ENCODE measurements around the gene CNOT6. TPM values are rescaled to one million over a fixed set of nuclear protein-coding genes. Genes with fewer than 3 reads are reported as not detected.

Gene CNOT6
- polyA plus RNA-seq, 2 donors, result 6.8 TPM

DNA sequence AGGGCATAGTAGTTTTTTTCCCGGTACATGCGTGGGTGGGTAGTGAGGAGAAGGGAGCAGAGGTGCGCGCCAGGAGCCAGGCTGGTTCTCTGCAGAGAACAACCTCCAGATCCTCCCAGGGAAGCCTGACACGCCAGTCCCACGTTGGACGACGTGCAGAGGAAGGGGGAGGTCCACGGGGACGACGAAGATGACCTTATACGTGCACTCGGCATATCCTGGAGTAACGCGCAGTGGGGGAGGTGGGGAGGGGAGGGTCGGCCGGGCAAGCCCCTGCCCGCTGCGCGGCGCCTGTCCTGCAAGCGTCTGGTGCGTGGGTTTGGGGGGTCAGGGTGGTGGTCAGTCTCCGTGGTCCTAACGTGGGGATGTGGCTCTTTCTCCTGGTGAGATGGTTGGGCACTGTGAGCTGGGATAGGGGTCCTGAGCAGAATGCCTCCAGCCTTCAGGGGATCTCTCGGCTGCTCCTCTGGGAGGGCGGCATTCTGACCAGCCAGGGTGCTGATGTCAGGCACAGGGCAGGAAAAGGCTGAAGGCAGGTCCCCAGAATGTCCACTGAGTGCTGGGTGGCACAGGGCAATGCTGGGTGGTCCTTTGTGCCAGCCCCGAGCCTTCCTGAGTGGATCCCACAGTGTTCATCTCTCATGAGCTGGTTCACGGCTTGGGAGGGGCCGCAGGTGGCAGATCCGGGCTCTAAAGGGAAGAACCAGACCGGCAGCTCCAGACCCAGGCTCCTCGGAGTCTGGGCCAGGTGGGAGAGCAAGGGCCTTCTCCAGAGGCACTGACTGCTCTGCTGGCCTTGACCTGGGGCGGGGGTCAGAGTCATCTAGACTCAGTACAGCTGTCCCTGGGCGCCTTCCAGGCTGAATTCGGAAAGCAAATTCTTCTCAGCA lies 107.7 kb downstream of the CNOT6 start:
- H3K4me1 ChIP-seq (ENCODE audit: control insufficient read depth in 2 of 2, insufficient read depth in 2 of 2, low read length in 1 of 2), result no peaks in the 10 kb centered on the region
- 83 to 87% methylated on average over 36 of the region's 36 CpGs for whole genome bisulfite sequencing, 2 donors
- no peak overlapping the region for H3K4me3 ChIP-seq (ENCODE audit: low read depth in 1 of 2, low read length in 2 of 2)
- H3K27ac ChIP-seq (ENCODE audit: low read depth in 2 of 2, low read length in 1 of 2), result no peak overlapping the region
- no peaks in the 10 kb centered on the region for H3K36me3 ChIP-seq (ENCODE audit: control insufficient read depth in 2 of 2, insufficient read depth in 2 of 2, low read length in 1 of 2)
- no peaks in the 10 kb centered on the region for H3K9me3 ChIP-seq (ENCODE audit: control insufficient read depth in 2 of 2, insufficient read depth in 1 of 2, low read depth in 1 of 2, low read length in 1 of 2)
- no peaks in the 10 kb centered on the region for H3K27me3 ChIP-seq (ENCODE audit: control insufficient read depth in 1 of 2, insufficient read depth in 2 of 2, low read length in 2 of 2)

DNA sequence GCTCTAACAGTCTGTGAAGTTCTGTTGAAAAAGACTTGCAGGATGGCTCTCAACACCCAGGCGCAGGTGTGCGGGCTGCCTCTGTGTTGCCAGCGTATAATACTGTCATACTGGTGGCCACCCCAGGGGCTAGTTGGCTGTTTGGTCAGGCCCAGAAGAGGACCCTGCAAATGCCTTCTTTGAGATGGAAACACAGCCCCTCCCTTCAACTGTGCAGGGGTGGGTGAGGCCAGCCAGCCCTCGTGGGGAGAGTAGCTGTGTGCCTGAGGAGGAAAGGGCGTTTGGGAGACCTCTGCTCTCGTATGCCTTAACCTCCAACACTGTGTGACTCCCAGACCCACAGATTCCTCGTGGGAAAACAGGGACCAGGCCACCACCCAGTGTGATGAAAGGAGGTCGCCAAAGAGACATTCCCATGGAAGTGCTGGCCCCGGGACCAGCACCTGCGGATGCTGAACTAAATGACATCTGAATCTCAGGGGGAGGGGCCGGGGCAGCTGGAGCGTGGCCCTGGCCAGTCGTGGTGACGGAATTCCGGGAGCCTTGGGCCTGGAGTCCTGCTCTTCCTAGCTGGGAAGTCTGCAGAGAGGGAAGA lies 108.4 kb downstream of the CNOT6 start:
- Histone ChIP-seq H3K9me3 (ENCODE audit: control insufficient read depth in 2 of 2, insufficient read depth in 1 of 2, low read depth in 1 of 2, low read length in 1 of 2) (no peaks in the 10 kb centered on the region), H3K4me1 (ENCODE audit: control insufficient read depth in 2 of 2, insufficient read depth in 2 of 2, low read length in 1 of 2) (no peaks in the 10 kb centered on the region), H3K27ac (ENCODE audit: low read depth in 2 of 2, low read length in 1 of 2) (no peak overlapping the region), H3K27me3 (ENCODE audit: control insufficient read depth in 1 of 2, insufficient read depth in 2 of 2, low read length in 2 of 2) (no peaks in the 10 kb centered on the region), H3K36me3 (ENCODE audit: control insufficient read depth in 2 of 2, insufficient read depth in 2 of 2, low read length in 1 of 2) (no peaks in the 10 kb centered on the region), H3K4me3 (ENCODE audit: low read depth in 1 of 2, low read length in 2 of 2) (no peak overlapping the region)
- WGBS, 2 donors, result 64 to 68% methylated on average over 15 of the region's 15 CpGs

DNA sequence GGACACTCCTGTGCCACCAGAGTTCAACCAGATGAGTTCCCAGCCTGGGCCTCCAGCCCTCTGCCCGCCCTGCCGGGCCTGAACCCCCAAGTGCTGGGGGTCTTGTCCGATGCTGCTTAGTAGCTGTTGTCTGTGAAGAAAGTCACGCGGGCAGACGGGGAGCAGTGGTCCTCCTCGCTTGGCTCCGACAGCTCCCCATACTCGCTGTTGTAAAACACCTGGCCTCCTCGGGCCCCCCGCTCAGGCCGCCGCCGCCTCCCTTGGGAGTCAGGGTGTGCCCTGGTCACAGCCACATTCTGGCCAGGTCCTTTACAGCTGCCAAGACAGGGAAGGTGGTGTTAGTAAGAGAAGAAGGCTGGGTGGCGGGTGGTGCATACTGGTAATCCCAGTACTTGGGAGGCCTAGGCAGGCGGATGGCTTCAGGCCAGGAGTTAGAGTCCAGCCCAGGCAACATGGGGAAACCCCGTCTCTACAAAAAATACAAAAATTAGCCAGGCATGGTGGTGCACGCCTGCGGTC lies 109.0 kb downstream of the CNOT6 start:
- Histone ChIP-seq H3K4me1 (ENCODE audit: control insufficient read depth in 2 of 2, insufficient read depth in 2 of 2, low read length in 1 of 2) (no peaks in the 10 kb centered on the region), H3K27me3 (ENCODE audit: control insufficient read depth in 1 of 2, insufficient read depth in 2 of 2, low read length in 2 of 2) (no peaks in the 10 kb centered on the region), H3K27ac (ENCODE audit: low read depth in 2 of 2, low read length in 1 of 2) (no peak overlapping the region), H3K36me3 (ENCODE audit: control insufficient read depth in 2 of 2, insufficient read depth in 2 of 2, low read length in 1 of 2) (no peaks in the 10 kb centered on the region), H3K9me3 (ENCODE audit: control insufficient read depth in 2 of 2, insufficient read depth in 1 of 2, low read depth in 1 of 2, low read length in 1 of 2) (no peaks in the 10 kb centered on the region), H3K4me3 (ENCODE audit: low read depth in 1 of 2, low read length in 2 of 2) (no peak overlapping the region)
- WGBS, 2 donors, result 84 to 88% methylated on average over 19 of the region's 19 CpGs

DNA sequence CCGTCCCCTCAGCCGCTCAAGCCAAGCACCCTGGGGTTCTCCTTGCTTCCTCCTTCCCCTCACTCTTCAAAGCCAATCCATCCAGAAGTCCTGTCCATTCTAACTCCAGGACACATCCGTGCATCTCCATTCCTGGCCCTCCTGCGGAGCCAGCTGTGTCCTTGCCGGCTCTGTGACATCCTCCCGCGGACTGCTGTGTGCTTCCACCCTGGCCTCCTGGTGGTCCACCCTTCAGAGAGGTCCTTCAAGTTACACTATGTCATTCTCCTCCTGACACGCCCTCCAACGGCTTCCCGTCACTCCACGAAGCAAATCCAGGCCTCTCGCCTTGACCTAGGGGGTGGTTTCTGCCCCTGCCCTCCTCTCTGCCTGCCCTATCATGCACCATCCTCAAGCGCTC lies 110.1 kb downstream of the CNOT6 start:
- H3K9me3 ChIP-seq (ENCODE audit: control insufficient read depth in 2 of 2, insufficient read depth in 1 of 2, low read depth in 1 of 2, low read length in 1 of 2), result no peaks in the 10 kb centered on the region
- H3K27me3 ChIP-seq (ENCODE audit: control insufficient read depth in 1 of 2, insufficient read depth in 2 of 2, low read length in 2 of 2), result no peaks in the 10 kb centered on the region
- no peaks in the 10 kb centered on the region for H3K4me1 ChIP-seq (ENCODE audit: control insufficient read depth in 2 of 2, insufficient read depth in 2 of 2, low read length in 1 of 2)
- 81 to 85% methylated on average over 13 of the region's 13 CpGs for WGBS, 2 donors
- no peaks in the 10 kb centered on the region for H3K36me3 ChIP-seq (ENCODE audit: control insufficient read depth in 2 of 2, insufficient read depth in 2 of 2, low read length in 1 of 2)
- H3K27ac ChIP-seq (ENCODE audit: low read depth in 2 of 2, low read length in 1 of 2), result no peak overlapping the region
- H3K4me3 ChIP-seq (ENCODE audit: low read depth in 1 of 2, low read length in 2 of 2), result no peak overlapping the region

DNA sequence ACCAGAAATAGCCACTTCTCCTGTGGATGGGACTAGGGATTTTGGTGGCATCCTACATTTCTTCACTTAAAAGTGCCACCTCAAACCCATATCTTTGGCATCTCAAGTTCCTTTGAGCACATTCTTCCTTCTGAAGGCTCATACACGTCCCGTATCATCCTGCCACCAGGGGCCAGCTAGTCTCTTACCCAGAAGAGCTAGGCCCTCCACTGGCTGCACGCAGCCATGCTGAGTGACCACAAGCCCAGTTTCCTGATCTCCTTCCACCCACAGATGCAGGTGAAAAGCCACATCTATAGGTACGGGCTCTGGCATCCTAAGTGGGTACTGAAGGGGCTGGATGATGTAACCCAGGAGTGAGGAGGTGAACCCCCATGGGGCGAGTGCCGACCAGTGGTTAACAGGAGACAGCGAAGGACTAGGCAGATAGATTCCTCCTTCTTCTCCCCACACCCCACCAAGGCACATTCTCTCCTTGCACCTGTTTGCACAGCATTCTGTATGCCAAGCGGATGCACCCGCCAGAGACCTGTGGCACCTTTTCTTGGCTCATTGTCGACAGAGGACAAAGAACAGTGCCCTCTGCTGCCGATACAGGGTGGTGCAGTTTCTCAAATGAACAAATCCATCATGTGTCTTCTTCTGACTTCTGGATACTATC lies 111.5 kb downstream of the CNOT6 start:
- Histone ChIP-seq H3K36me3 (ENCODE audit: control insufficient read depth in 2 of 2, insufficient read depth in 2 of 2, low read length in 1 of 2) (no peaks in the 10 kb centered on the region), H3K4me1 (ENCODE audit: control insufficient read depth in 2 of 2, insufficient read depth in 2 of 2, low read length in 1 of 2) (no peaks in the 10 kb centered on the region), H3K27me3 (ENCODE audit: control insufficient read depth in 1 of 2, insufficient read depth in 2 of 2, low read length in 2 of 2) (no peaks in the 10 kb centered on the region), H3K4me3 (ENCODE audit: low read depth in 1 of 2, low read length in 2 of 2) (no peak overlapping the region), H3K9me3 (ENCODE audit: control insufficient read depth in 2 of 2, insufficient read depth in 1 of 2, low read depth in 1 of 2, low read length in 1 of 2) (no peaks in the 10 kb centered on the region), H3K27ac (ENCODE audit: low read depth in 2 of 2, low read length in 1 of 2) (no peak overlapping the region)
- 53 to 54% methylated on average over 11 of the region's 11 CpGs for WGBS, 2 donors

DNA sequence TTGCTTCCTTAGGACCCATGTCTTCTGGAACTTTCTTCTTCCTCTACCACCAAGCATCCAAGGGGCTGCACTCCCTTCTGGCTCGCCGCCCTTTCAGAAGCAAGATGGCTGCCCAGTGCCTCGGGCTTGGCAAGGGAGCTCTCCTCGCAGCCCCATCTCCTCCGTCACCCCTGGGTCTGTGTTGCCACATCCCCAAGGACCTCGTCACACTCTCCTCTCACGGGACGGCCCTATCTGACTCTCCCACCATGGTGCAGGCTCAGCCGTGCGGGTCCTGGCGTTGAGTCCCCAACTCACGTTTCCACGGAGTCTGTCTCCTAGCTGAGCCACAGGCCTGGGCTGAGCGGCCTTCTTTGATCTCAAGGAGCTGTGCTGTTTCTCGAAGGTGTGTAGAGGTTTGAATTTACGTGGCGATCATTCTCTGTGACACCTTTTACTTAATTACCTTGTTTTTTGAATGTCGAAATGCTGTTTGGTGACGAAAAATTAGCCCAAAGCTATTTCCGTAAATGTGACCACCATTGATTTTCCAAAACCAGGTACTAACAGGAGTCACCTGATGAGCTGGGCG lies 112.1 kb downstream of the CNOT6 start:
- Histone ChIP-seq H3K36me3 (ENCODE audit: control insufficient read depth in 2 of 2, insufficient read depth in 2 of 2, low read length in 1 of 2) (no peaks in the 10 kb centered on the region), H3K9me3 (ENCODE audit: control insufficient read depth in 2 of 2, insufficient read depth in 1 of 2, low read depth in 1 of 2, low read length in 1 of 2) (no peaks in the 10 kb centered on the region), H3K27ac (ENCODE audit: low read depth in 2 of 2, low read length in 1 of 2) (no peak overlapping the region), H3K4me3 (ENCODE audit: low read depth in 1 of 2, low read length in 2 of 2) (no peak overlapping the region), H3K4me1 (ENCODE audit: control insufficient read depth in 2 of 2, insufficient read depth in 2 of 2, low read length in 1 of 2) (no peaks in the 10 kb centered on the region), H3K27me3 (ENCODE audit: control insufficient read depth in 1 of 2, insufficient read depth in 2 of 2, low read length in 2 of 2) (no peaks in the 10 kb centered on the region)
- 78 to 80% methylated on average over 21 of the region's 21 CpGs for WGBS, 2 donors

DNA sequence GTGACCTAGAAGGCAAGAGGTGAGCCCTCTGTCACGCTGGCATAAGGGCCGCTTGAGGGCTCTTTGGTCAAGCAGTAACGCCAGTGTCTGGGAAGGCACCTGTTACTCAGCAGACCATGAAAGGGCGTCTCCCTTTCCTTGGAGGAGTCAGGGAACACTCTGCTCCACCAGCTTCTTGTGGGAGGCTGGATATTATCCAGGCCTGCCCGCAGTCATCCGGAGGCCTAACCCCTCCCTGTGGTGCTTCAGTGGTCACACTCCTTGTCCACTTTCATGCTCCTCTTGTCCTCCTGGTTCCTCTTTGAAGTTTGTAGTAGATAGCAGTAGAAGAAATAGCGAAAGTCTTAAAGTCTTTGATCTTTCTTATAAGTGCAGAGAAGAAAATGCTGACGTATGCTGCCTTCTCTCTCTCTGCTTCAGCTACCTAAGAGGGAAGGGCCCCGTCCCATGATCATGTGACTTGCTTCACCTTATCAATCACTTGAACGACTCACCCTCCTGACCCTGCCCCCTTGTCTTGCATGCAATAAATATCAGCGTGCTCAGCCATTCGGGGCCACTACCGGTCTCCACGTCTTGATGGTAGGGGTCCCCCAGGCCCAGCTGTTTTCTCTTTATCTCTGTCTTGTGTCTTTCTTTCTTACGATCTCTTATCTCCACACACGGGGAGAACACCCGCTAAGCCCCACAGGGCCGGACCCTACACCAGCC lies 113.8 kb downstream of the CNOT6 start:
- Histone ChIP-seq H3K36me3 (ENCODE audit: control insufficient read depth in 2 of 2, insufficient read depth in 2 of 2, low read length in 1 of 2) (no peaks in the 10 kb centered on the region), H3K4me3 (ENCODE audit: low read depth in 1 of 2, low read length in 2 of 2) (no peak overlapping the region), H3K27me3 (ENCODE audit: control insufficient read depth in 1 of 2, insufficient read depth in 2 of 2, low read length in 2 of 2) (no peaks in the 10 kb centered on the region), H3K9me3 (ENCODE audit: control insufficient read depth in 2 of 2, insufficient read depth in 1 of 2, low read depth in 1 of 2, low read length in 1 of 2) (no peaks in the 10 kb centered on the region), H3K27ac (ENCODE audit: low read depth in 2 of 2, low read length in 1 of 2) (no peak overlapping the region), H3K4me1 (ENCODE audit: control insufficient read depth in 2 of 2, insufficient read depth in 2 of 2, low read length in 1 of 2) (no peaks in the 10 kb centered on the region)
- WGBS, 2 donors, result 52 to 54% methylated on average over 18 of the region's 18 CpGs

DNA sequence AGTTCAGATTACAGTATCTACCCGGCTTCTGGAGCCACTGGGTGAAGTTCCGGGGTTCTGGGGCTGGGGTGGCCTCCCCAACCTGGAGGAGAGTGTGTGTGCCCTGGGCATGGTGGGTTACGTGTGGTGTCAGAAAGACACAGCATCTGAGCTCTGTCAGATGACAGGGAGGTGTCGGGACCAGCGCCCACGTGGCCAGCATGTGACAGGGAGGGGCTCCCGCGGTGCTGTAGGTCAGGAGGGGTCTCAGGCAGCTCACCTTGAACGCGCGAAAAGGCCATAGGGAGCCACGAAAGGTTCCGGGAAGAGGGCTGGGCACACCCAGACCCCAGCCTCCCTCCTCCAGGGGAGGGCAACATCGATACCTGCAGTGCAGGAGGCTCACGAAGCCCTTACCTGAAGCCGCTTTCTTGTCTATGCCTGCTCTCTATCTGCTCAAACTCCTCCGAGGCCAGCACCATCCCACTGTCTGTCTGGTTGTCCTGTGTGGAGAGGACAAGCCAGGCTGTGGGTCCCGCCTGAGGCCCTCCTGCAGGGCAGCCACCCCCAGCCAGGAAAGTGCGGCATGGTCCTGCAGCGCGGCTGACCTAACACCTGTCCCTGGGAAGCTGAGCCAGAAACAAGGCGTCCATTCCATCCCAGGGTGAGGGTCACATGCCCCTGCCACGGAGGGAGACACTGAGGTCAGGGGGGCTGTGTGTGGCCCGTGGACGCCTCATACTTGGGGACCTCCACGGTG lies 114.6 kb downstream of the CNOT6 start:
- Histone ChIP-seq H3K4me1 (ENCODE audit: control insufficient read depth in 2 of 2, insufficient read depth in 2 of 2, low read length in 1 of 2) (no peaks in the 10 kb centered on the region), H3K9me3 (ENCODE audit: control insufficient read depth in 2 of 2, insufficient read depth in 1 of 2, low read depth in 1 of 2, low read length in 1 of 2) (no peaks in the 10 kb centered on the region), H3K4me3 (ENCODE audit: low read depth in 1 of 2, low read length in 2 of 2) (no peak overlapping the region), H3K27ac (ENCODE audit: low read depth in 2 of 2, low read length in 1 of 2) (no peak overlapping the region), H3K27me3 (ENCODE audit: control insufficient read depth in 1 of 2, insufficient read depth in 2 of 2, low read length in 2 of 2) (no peaks in the 10 kb centered on the region), H3K36me3 (ENCODE audit: control insufficient read depth in 2 of 2, insufficient read depth in 2 of 2, low read length in 1 of 2) (no peaks in the 10 kb centered on the region)
- 88% methylated on average over 26 of the region's 26 CpGs for WGBS, 2 donors
